VCaP (cell line): ENCODE data around the gene NLRP6.

Source experiments
- H3K27ac ChIP-seq: fragments of 450-650 bp; 2 replicates; pipeline ENCODE4 v1.5.1; 2017
- CTCF ChIP-seq: fragments of 450-650 bp; conservative IDR thresholded peaks from 2 replicates; pipeline ENCODE4 v1.5.1; 2017; ENCODE audit warnings: mild to moderate bottlenecking, moderate library complexity

The NLRP6 gene

GRCh38 chr11:297586-298405 is 19.6 kb downstream of the NLRP6 start:
- no peak for TF ChIP-seq CTCF
- no peak overlapping the region for H3K27ac ChIP-seq

GRCh38 chr11:298406-299065 is 20.3 kb downstream of the NLRP6 start:
- TF ChIP-seq CTCF: no peak
- no peak overlapping the region for H3K27ac ChIP-seq

- TF ChIP-seq CTCF: no peak
- H3K27ac ChIP-seq: no peak within 1 kb of the TSS
Measured at GRCh38 chr11:299081-299891, 21.1 kb downstream of the NLRP6 start, which contains the start of gene IFITM5. Gene IFITM5, minus strand, starts transcription at chr11:299526. Its CDS starts 36 bp downstream, at chr11:299490.

- no peak overlapping the region for H3K27ac ChIP-seq
- no peak for TF ChIP-seq CTCF
Measured at GRCh38 chr11:299951-300735, 21.9 kb downstream of the NLRP6 start.

GRCh38 chr11:303363-303762 is 25.2 kb downstream of the NLRP6 start:
- no peak overlapping the region for H3K27ac ChIP-seq
- TF ChIP-seq CTCF: no peak

GRCh38 chr11:304061-304506 is 25.9 kb downstream of the NLRP6 start:
- no peak overlapping the region for H3K27ac ChIP-seq
- no peak for TF ChIP-seq CTCF
